GM10266 (cell line): ENCODE data around the gene MYLK4.

ENCODE experiments used
- DNase-seq: peaks from one replicate; pipeline ENCODE4 v3.0.0; 2012; ENCODE audit errors: extremely low spot score
- CTCF ChIP-seq: IDR thresholded peaks from 2 replicates; pipeline ENCODE4 v1.5.1; 2012; ENCODE audit warnings: mild to moderate bottlenecking, low read depth; ENCODE audit not compliant: control insufficient read depth, insufficient read depth; ENCODE audit errors: missing control alignments

Gene MYLK4

GRCh38 chr6:2686515-2686914 is 64.2 kb downstream of the MYLK4 start:
- no peak for DNase-seq
- no peak for TF ChIP-seq CTCF

DNA sequence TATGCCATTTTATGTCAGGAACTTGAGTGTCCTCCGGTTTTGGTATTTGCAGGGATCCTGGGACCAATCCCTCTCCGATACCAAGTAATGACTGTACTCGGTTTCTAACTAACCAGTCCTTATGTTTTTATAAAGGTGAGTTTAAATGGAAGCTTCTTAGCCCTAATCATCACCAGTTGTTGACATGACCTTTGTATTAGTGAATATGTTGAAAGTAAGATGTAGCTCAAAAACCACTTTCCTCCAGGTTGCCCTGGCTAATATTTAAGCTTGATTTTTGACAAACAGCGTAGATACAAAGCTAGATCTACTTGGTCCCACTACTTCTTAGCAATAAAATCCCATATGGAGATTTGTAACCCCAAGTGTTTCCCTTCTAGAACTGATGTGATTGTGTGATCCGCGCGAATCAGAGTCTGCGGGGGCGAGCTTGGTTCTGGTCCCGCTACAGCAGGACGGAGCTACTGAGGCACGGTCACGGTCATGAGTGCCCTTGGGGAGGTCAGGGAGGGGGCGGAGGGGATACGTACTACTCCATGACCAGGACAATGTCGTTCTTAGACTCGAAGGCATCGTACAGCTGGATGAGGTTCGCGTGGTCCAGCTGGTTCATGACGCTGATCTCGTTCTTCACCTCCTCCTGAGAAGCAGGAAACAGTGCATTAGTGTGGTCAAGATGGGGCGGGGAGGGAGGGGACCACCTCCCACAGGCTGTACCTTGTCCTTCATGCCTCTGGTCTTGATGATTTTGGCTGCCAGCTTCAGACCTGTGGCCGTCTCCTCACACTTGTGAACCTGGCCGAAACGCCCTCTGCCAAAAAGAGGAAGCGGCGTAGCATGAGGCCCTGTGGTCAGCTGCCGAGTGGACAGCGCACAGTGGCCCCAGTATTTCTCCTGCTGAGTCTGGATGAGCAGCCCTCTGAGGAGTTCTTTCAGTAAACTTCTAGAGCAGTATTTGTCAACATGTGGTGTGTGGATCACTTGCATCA is 65.7 kb downstream of the MYLK4 start:
- no peak for TF ChIP-seq CTCF
- DNase-seq = no peak

GRCh38 chr6:2684103-2684749 is 66.5 kb downstream of the MYLK4 start:
- DNase-seq = no peak
- TF ChIP-seq CTCF = no peak

DNA sequence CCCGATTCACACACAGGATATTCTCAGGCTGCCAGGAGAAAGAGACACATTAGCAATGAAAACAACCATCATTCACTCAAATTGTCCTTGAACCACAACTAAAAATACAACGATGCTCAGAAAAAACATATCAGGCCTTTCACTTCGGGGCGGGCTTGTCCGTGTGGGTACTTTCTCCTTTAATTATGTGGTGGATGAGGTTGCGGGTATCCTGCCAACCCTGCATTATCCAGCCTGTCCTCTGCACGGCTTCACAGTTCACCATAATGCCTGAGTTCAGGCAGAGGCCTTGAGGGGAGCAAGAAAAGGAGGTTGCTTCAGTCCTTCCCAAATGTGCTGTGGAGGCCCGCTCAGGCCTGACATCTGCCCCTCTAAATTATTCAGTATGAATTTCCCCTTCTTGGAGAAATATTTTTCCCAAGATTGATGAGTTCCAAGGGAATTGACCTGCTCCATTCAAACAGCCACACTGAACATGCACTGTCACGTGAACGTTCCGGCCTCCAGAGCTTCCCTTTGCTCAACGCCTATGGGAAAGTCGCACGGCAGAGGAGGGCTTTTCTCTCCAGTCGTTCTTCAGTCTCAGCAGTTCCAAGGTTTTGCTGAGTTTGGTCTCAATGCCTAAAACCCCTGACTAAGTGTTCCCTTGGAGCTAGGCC is 70.3 kb downstream of the MYLK4 start:
- TF ChIP-seq CTCF = no peak

GRCh38 chr6:2677080-2677593 is 73.6 kb downstream of the MYLK4 start:
- no peak for TF ChIP-seq CTCF
- no peak for DNase-seq

More for the DNA sequence above, 70.3 kb downstream of the MYLK4 start:
- no peak for DNase-seq

GRCh38 chr6:2676048-2676447 is 74.7 kb downstream of the MYLK4 start:
- no peak for TF ChIP-seq CTCF
- no peak for DNase-seq

GRCh38 chr6:2674857-2675256 is 75.9 kb downstream of the MYLK4 start:
- no peak for DNase-seq
- no peak for TF ChIP-seq CTCF
